GM18870 (cell line): Measurements from ENCODE around the gene NUP210.

Source experiments
- ATAC-seq: cut with Tn5 transposase; IDR thresholded peaks from one replicate; pipeline ENCODE4 v1.9.1; 2021; ENCODE audit warnings: moderate library complexity; ENCODE audit not compliant: unreplicated experiment

NUP210 gene

GRCh38 chr3:13277860-13278531 lies 142.1 kb downstream of the NUP210 start:
- ATAC-seq: no peak

- no peak for ATAC-seq
These were observed 142.8 kb downstream of the NUP210 start for GRCh38 chr3:13277196-13277813.

GRCh38 chr3:13276438-13277195 lies 143.5 kb downstream of the NUP210 start:
- ATAC-seq: no peak

GRCh38 chr3:13275376-13276005 lies 144.6 kb downstream of the NUP210 start:
- no peak for ATAC-seq

GRCh38 chr3:13274551-13275332 lies 145.4 kb downstream of the NUP210 start:
- ATAC-seq: no peak

- ATAC-seq: no peak
These were observed 146.0 kb downstream of the NUP210 start for GRCh38 chr3:13274125-13274524.

GRCh38 chr3:13273604-13274105 lies 146.5 kb downstream of the NUP210 start:
- ATAC-seq: no peak

GRCh38 chr3:13272831-13273603 lies 147.1 kb downstream of the NUP210 start:
- ATAC-seq: no peak

- ATAC-seq: no peak
These were observed 150.3 kb downstream of the NUP210 start for GRCh38 chr3:13269711-13270378.

GRCh38 chr3:13268961-13269441 lies 151.1 kb downstream of the NUP210 start:
- ATAC-seq: no peak

GRCh38 chr3:13268120-13268519 lies 152.0 kb downstream of the NUP210 start:
- no peak for ATAC-seq

- ATAC-seq: no peak
These were observed 153.3 kb downstream of the NUP210 start for GRCh38 chr3:13266651-13267362.
